GM03348 (cell line): ENCODE data around the gene USP31.

Experiments
- DNase-seq: peaks from one replicate; pipeline ENCODE4 v3.0.0; 2012; ENCODE audit warnings: low spot score

Gene USP31, protein sequence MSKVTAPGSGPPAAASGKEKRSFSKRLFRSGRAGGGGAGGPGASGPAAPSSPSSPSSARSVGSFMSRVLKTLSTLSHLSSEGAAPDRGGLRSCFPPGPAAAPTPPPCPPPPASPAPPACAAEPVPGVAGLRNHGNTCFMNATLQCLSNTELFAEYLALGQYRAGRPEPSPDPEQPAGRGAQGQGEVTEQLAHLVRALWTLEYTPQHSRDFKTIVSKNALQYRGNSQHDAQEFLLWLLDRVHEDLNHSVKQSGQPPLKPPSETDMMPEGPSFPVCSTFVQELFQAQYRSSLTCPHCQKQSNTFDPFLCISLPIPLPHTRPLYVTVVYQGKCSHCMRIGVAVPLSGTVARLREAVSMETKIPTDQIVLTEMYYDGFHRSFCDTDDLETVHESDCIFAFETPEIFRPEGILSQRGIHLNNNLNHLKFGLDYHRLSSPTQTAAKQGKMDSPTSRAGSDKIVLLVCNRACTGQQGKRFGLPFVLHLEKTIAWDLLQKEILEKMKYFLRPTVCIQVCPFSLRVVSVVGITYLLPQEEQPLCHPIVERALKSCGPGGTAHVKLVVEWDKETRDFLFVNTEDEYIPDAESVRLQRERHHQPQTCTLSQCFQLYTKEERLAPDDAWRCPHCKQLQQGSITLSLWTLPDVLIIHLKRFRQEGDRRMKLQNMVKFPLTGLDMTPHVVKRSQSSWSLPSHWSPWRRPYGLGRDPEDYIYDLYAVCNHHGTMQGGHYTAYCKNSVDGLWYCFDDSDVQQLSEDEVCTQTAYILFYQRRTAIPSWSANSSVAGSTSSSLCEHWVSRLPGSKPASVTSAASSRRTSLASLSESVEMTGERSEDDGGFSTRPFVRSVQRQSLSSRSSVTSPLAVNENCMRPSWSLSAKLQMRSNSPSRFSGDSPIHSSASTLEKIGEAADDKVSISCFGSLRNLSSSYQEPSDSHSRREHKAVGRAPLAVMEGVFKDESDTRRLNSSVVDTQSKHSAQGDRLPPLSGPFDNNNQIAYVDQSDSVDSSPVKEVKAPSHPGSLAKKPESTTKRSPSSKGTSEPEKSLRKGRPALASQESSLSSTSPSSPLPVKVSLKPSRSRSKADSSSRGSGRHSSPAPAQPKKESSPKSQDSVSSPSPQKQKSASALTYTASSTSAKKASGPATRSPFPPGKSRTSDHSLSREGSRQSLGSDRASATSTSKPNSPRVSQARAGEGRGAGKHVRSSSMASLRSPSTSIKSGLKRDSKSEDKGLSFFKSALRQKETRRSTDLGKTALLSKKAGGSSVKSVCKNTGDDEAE (N-terminal part only)

DNA sequence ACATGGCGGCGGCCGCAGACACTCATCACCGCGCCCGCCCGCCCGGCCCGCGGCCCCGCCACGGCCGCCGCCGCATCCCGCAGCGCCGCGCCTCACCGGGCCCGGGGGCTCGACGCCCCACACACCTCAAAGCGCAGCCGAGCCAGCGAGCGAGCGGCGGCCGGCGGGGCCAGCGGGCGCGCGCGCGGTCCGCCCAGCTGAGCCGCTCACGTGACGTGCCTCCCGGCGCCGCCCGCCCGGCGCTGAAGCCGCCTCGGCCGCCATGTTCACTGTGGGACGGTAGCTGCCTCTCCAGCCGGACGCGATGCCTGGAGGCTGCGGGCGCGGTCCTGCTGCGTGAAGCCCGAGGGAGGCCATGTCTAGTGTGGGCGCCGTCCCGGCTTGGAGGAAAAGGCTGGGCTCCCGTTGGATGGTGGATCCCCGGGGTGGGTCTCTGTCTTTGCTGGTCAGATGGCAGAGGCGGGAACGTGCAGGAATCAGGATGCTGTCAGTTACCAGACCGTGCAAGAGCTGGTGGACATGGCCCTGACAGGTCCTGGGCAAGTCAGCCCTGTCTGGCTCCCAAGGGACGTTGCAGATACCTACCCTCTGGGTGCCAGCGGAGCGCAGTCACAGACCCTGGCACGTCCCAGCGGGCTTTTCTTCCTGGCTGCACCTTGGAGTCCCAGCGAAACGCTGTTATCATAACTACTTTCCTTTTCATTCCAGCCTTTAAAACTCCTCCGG lies at the start of gene USP31:
Gene USP31, minus strand, starts transcription at position 186 of the 726 bp plus-strand sequence. Its CDS starts 182 bp downstream, at position 4.
- DNase-seq = peak; percentile 97

DNA sequence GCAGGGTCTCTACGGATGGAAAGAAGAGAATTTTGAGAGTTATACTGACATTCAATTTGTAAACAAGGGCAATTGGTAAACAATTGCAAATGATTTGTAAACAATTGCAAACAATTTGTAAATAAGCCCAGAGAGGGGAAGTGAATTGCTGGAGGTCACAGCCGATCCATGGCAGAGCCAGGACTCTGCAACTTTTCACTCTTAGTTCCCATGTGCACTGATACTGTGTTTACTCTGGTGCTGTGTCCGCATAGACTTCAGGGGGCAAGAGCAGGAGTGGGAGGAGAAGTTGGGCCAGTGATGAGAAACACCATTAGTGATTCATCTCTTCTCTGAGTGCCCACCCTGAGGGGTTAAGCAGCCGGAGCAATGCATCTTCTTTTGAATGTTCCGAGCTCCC lies 47.3 kb upstream of the USP31 start:
- no peak for DNase-seq

DNA sequence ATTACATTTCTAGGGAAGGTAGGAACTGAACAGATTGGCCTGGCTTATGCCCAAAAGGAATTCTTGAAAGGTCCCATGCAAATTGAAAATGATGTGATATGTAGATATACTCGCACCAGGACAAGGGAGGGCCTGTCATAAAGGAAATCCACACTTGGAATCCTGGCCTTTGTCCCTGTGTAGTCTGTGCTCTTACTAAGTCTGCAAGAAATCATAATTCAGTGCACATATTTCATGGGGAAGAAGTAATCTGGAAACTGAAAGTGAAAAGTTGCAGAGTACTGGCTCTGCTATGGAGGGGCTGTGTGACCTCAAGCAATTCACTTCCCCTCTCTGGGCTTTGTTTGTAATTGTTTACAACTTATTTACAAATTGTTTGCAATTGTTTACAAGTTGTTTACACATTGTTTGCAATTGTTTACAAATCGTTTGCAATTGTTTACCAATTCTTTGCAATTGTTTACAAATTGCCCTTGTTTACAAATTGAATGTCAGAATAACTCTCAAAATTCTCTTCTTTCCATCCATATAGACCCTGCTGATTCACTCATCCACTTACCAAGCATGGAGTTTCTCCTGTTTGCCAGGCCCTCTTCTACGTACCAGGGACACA lies 46.2 kb upstream of the USP31 start:
- DNase-seq = no peak

DNA sequence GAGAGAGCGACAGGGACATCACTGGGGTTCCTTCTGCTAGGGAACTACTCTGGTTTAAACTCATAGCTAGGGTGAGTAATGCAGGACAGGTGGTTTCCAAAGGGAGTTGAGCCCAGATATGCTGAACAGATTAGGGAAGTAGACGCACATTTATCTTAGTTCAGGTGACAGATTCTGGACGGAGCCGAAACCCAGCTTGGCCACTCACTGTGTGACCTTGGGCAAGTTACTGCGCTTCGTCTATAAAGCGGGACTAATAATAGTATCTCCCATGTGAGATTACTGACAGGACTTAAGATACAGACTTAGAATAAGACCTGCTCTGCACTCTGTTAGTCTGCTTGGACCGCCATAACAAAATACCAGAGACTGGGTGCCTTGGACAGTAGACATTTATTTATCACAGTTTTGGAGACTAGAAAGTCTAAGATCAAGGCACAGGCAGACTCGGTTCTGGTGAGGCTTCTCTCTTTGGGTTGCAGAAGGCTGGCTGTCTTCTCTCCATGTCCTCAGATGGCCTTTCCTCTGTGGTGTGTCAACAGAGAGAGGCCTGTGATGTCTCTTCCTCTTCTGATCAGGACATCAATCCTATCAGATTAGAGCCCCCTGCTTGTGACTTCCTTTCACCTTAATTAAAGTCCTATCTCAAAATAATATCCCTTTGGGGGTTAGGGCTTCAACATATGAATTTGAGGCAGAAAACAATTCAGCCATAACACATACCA lies 45.4 kb upstream of the USP31 start:
- DNase-seq = no peak

DNA sequence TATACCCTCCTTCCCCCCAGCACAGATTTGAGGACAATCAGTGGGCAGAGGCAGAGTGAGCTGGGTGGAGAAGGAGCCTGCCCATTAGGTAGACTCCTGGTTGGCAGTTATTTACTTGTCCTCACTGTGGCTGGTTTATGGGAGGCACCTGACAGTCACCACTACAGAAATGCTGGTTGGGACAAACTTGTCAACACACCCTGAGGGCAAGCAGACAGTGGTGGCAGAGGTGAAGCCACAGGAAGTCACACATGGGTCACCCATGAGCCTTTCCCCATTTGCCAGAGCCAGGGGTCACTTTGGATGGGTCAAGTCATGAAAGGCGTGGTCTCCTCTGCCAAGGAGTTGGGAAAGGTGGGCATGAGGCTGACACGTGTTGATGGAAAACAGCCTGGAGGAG lies 39.7 kb upstream of the USP31 start:
- DNase-seq = no peak

DNA sequence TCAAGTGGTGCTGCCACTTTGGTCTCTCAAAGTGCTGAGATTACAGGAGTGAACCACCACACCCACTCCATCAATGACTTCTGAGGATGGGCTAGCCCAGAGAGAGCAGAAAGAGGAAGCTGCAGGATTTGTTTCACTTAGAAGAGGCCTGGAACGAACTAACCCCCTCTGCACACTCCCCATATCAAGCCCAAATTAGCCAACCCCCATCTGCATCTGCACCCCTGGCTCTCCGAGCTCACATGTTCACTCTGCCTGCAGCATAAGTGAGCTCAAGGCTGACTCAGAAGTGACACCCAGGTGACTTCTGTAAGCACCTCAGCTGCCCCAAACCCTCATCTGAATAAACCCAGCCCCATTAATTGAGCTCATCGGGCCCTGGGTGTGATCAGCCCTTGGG lies 38.1 kb upstream of the USP31 start:
- no peak for DNase-seq

DNA sequence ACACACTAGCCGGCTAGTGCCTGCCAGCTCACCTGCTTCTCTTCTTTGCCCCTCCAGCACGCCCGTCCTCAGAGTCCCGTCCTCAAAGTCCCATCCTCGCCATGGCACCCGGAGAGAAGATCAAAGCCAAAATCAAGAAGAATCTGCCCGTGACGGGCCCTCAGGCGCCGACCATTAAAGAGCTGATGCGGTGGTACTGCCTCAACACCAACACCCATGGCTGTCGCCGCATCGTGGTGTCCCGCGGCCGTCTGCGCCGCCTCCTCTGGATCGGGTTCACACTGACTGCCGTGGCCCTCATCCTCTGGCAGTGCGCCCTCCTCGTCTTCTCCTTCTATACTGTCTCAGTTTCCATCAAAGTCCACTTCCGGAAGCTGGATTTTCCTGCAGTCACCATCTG lies 36.9 kb upstream of the USP31 start:
- no peak for DNase-seq

DNA sequence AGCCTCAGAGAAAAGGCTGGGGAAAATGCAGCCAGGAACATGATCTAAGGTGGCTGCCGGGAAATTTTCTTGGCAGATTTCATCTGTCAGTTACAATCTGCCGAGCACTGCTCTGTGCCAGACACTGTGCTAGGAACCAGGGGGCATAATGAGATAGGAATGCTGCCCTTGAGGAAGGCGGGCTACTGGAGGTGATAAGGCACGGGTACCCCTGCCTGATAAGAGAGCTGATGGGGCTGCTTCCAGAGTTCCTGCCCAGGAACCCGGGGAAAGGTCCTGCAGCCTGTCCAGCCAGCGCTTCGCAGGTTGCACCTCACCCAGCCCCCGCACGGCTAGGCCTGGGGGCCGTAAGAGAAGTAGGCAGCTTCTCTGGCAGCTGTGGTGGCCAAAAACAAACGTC lies 36.4 kb upstream of the USP31 start:
- DNase-seq = no peak

DNA sequence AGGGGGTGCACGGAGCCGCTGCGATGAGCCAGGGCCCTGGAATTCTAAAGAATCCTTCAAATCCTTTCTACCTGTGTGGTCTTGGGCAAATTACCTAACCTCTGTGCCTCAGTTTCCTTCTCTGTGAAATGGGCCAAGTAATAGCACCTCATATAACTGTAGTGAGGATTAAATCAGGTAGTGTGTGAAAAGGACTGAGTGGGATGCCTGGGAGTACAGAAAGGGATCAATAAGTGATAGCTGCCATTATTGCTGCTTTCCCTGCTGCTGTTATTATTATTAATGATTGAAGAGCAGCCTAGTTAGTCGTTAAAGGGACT lies 34.3 kb upstream of the USP31 start:
- no peak for DNase-seq

DNA sequence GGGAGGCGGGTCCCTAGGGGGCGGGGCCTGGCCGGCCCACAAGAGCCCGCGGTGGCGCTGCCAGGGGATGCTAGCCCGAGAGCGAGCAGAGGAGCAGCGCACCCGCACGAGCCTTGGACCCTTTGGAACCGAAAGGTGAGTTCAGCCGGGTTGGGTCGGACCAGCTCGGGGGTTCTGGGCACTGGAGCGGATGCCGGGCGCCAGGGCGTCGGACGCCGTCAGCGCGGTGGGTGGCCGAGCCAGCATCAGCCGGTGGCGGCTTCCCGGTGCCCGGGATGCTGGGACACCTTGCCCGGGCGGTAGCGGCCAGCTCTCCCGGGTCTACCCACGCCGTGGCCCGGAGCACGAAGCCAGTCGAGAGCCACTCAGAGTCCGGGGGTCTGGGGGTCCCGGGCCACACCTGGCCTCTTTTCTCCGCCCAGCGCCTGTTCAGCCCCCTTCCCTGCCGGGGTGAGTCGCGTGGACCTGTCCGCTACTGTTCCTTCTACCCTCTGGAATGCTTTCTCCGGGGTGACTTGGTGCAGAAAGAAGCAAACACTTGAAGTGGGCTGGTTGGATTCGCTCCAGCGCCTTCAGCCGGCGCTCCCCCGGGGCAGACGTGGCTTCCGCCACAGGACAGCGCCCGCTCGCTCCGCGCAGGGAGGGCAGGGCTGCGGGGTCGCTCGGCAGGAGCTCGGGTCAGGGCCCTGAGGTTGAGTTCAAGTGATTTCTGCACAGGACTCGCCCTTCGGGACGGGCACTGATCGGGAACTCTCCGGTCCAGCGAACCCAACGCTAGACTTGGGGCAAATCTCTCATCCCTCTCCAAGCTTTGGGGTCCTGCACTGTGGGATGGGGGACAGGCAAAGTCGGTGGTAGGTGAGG lies 33.7 kb upstream of the USP31 start, which contains the start of gene SCNN1G:
Gene SCNN1G, plus strand, starts transcription at position 67 of the 864 bp plus-strand sequence. CDS start 3,527 bp downstream, outside the sequence.
- DNase-seq = peak; percentile 24

DNA sequence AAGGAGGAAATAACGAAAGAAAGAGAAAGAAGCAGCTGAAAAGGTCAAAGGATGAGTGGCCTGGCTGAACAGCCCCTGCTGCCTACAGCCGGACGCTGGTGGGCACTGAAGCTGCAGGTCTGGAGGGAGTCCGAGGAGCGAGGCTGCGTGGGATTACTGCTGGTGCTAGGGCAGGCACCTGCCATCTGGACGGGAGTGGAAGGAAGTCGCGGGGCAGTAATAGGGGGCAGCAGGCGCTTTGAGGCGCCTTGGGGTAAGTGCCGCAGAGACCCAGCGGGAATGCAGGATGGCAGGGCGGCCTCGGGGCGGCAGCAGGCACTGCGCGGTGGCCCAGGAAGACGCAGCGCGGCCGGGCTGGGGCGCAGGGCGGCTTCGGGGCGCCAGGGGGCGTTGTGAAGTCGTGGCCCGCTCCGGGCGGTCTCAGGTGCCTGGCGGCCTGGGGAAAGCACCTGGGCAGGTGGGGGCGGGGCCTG lies 33.0 kb upstream of the USP31 start:
- peak; percentile 85 for DNase-seq

DNA sequence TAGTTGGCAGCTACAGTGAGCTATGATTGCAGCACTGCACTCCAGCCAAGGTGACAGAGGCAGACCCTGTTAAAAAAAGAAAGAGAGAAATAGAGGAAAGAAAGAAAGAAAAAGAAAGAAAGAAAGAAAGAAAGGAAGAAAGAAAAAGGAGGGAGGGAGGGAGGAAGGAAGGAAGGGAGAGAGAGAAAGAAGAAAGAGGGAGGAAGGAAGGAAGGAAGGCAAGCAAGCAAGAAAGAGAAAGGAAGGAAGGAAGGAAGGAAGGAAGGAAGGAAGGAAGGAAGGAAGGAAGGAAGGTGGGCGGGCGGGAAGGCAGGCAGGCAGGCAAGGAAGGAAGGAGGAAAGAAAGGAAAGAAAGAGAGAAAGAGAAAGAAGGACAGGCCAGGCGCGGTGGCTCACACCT lies 32.3 kb upstream of the USP31 start:
- DNase-seq = no peak

DNA sequence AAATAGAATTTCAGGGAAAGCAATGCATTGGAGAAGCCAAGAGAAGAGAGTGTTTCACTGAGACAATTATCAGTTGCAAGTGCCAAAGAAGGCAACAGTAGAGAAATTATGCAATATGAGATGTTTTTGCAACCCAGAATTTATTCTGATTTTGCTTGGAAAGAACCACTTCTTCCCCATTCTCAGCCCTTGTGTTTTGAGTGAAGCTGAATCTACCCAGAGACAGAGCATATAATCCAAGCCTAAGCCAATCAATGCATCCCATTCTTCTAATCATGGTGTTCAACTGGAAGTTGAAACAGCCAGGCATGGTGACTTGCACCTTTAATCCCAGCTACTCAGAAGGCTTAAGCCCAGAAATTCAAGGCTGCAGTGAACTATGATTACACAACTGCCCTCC lies 26.4 kb upstream of the USP31 start:
- DNase-seq = no peak

DNA sequence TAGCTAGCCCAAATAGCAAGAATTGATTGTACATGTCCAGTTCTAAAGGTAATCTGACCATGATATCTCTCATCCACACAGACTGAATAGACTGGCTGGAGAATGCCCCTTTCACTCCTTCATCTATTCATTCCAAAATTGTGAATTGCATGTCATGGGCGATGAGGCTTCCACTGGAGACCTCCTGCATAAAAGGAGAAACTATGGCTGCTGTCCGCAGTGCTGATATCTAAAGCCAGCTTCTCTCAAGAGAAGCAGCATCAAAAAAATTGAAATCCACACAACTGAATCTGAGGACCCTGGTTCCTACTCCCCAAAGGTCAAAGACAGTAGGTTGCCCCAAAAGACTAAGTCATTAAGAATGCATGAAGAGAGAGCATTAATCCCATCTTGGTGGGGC lies 25.4 kb upstream of the USP31 start:
- DNase-seq = peak; percentile 31

DNA sequence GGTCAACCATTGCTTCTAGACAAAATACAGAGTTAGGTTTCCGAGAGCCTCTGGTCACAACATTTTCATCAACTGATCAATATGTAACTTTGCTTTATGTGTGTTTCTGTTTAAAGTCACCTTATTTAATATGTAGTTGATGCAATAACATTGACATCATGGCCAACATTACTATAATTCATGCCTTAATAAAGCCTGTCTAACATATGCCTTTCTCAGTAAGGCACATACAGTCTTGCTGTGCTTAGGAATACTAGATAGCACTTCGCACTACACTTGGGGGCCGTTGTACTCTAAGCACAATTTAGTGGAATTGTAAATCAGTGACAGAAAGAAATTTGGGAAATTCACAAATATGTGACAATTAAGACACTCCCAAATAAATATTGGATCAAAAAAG lies 23.7 kb upstream of the USP31 start:
- no peak for DNase-seq

DNA sequence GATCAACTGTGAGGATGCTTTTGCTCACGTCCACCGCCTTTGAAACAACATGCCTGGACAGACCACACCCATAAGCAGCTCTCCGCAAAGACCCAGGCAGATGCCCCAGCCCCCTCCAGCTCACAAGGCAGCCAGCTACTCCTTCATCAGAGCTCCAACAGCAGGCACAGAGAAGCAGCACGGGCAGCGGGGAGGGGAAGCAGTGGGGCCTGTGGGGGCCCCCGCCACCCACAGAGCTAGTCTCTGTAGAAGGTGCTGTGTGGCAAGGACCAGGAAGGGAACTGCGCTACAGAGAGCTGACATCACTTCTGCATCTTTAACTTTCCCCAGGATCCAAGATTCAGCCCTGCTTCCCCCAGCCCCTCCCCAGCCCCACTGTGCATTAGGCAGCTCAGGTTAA lies 23.3 kb upstream of the USP31 start:
- DNase-seq = no peak

DNA sequence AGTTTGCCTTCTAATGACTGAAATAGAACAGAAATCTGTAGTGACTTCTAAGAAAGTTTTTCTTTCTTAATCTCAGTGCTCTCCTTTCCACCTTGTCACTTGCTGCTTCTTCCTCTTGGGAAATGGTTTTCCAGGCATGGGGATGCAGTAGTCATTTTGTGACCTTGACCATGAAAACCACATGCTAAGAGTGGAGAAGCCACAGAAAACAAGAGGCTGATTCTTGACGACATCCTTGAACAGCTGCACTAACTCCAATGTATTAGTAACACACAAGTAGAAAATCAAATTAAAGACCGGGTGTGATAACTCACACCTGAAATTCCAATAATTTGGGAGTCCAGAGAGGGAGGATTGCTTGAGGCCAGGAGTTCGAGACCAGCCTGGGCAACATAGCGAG lies 15.5 kb upstream of the USP31 start:
- no peak for DNase-seq

DNA sequence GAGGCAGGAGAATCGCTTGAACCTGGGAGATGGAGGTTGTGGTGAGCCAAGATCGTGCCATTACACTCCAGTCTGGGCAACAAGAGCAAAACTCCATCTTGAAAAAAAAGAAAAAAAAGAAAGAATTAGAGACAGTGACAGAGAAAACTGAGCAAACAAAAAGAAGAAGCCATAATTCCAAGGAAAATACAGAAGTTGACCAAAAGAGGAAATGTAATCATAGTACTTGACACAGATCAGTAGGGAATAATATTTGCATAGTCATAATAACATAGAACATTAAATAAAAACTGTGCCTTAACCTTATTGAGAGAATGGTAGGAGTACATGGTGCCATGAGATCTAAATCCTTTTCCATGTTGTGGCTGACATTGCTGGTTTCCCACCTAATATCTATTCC lies 14.7 kb upstream of the USP31 start:
- no peak for DNase-seq

DNA sequence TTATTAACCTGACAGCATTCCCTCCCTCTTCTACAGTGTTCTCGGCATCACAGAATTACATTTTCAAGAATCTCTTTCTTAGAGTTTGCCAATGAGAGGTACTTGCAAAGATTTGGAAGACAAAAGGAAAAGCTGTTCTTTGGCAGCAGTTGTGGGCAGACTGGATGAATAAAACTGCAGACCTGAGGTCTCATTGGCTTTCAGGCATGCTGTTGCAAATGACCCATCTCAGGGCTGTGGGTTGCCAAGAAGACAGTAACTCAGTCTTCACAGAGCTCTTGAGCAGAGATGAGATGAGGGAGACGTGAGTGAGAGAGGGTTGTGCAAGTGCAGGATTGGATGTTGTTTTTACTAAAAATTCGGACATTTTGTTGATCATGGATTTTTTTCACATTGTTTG lies 11.3 kb upstream of the USP31 start:
- DNase-seq = no peak

DNA sequence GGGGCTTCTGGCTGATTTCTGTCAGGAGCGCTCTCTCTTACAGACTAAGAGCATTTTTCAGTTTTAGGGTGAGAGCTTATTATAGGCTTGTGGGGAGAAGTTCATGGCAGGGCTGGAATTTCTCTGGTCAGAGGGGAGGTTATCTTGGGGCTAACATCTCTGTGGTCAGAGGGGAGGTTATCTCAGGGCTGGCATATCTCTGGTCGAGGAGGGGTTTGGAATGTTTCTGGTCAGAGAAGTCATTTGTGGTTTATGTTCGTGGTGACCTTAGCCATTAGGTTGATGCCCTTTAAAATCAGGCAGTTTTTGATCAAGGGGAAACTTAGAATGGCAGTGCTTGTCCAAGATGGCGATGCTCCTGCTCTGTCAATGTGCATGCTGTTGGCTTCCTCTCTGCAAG lies 10.8 kb upstream of the USP31 start:
- DNase-seq = no peak
